B cell (primary cell): ENCODE results near the gene TNIP1. TPM values are rescaled to one million over a fixed set of nuclear protein-coding genes. Genes with fewer than 3 reads are reported as not detected.
A peak's percentile ranks its signal among the peaks of the same experiment; 100 is the strongest.

ENCODE experiments used
- ATAC-seq: fragments of 200-7000 bp; cut with Tn5 transposase; one replicate; pipeline ENCODE4 v1.10.0; 2021; ENCODE audit warnings: low read depth, mild to moderate bottlenecking, moderate number of reproducible peaks, moderate library complexity
- CTCF ChIA-PET: fragments of 350-600 bp; sonication (Branson Sonifier 250); formaldehyde crosslinking; loops from one replicate; lab custom pipeline; 2021; ENCODE audit warnings: antibody characterized with exemption, inconsistent platforms; lab: Charles Lee
- POLR2A ChIA-PET: fragments of 350-600 bp; sonication (Branson Sonifier 250); formaldehyde crosslinking; loops from one replicate; lab custom pipeline; 2021; ENCODE audit warnings: antibody characterized with exemption; lab: Charles Lee
- DNase-seq: peaks from one replicate; pipeline ENCODE4 v3.0.0; 2013
- H2AFZ ChIP-seq: 2 replicates; pipeline ENCODE4 v1.6.1; 2012; ENCODE audit warnings: mild to moderate bottlenecking, low read depth, low read length; ENCODE audit not compliant: insufficient read depth, poor library complexity, severe bottlenecking
- H3K27ac ChIP-seq, 2 donors: 1 replicate in 1 of 2; 2 replicates in 1 of 2; pipeline ENCODE4 v1.5.1; 2012 to 2013; ENCODE audit warnings: low read length in 2 of 2, mild to moderate bottlenecking in 2 of 2, moderate library complexity in 1 of 2
- H3K27me3 ChIP-seq, 4 experiments: fragments of 200-600 bp in 1 of 4; sonication (generic) in 1 of 4; replicated peaks in 1 of 4; 1 replicate in 2 of 4; 2 replicates in 2 of 4; pipeline versions ENCODE4 v1.6.1 to v1.7.0; 2013 to 2016; ENCODE audit warnings: low read length in 3 of 4, mild to moderate bottlenecking in 2 of 4, mixed read lengths in 1 of 4, moderate library complexity in 1 of 4; ENCODE audit not compliant: insufficient read depth in 4 of 4, control insufficient read depth in 3 of 4; ENCODE audit errors: control extremely low read depth in 1 of 4
- H3K36me3 ChIP-seq, 2 experiments: replicated peaks in 1 of 2; 1 replicate in 1 of 2; 2 replicates in 1 of 2; pipeline versions ENCODE4 v1.6.1 to v1.7.1; 2013; ENCODE audit warnings: low read length in 1 of 2; ENCODE audit not compliant: insufficient read depth in 2 of 2, control insufficient read depth in 1 of 2; ENCODE audit errors: control extremely low read depth in 1 of 2, extremely low read depth in 1 of 2
- H3K4me1 ChIP-seq, 2 donors: fragments of 200-600 bp in 1 of 2; sonication (generic) in 1 of 2; 1 replicate in 1 of 2; 2 replicates in 1 of 2; pipeline versions ENCODE4 v1.5.1 to v1.6.1; 2013 to 2017; ENCODE audit warnings: low read length in 2 of 2; ENCODE audit not compliant: control insufficient read depth in 2 of 2, insufficient read depth in 2 of 2
- H3K4me2 ChIP-seq: replicated peaks from 2 replicates; pipeline ENCODE3; 2012; ENCODE audit warnings: mild to moderate bottlenecking, low read depth, low read length; ENCODE audit not compliant: poor library complexity, severe bottlenecking
- H3K4me3 ChIP-seq, 5 experiments: fragments of 200-600 bp in 1 of 5; sonication (generic) in 1 of 5; 1 replicate in 3 of 5; 2 replicates in 2 of 5; pipeline versions ENCODE4 v1.5.1 to v1.7.0; 2011 to 2016; ENCODE audit warnings: low read length in 4 of 5, mild to moderate bottlenecking in 4 of 5, low read depth in 2 of 5, control low read depth in 1 of 5, moderate library complexity in 1 of 5; ENCODE audit not compliant: insufficient read depth in 1 of 5; ENCODE audit errors: control extremely low read depth in 1 of 5, extremely low read depth in 1 of 5
- H3K79me2 ChIP-seq: fragments of 200-600 bp; sonication (generic); one replicate; pipeline ENCODE4 v1.6.0; 2016; ENCODE audit warnings: low read length; ENCODE audit not compliant: control insufficient read depth, insufficient read depth
- H3K9ac ChIP-seq: fragments of 200-600 bp; sonication (generic); 2 replicates; pipeline ENCODE4 v1.6.1; 2017; ENCODE audit warnings: mild to moderate bottlenecking, low read length, moderate library complexity
- H3K9me3 ChIP-seq, 3 donors: one replicate each; pipeline versions ENCODE4 v1.6.1 to v1.7.1; 2013; ENCODE audit warnings: low read length in 2 of 3; ENCODE audit not compliant: control insufficient read depth in 2 of 3, insufficient read depth in 1 of 3; ENCODE audit errors: control extremely low read depth in 1 of 3
- H4K20me1 ChIP-seq: 2 replicates; pipeline ENCODE4 v1.6.0; 2012; ENCODE audit warnings: mild to moderate bottlenecking, low read length; ENCODE audit not compliant: insufficient read depth, control insufficient read depth, poor library complexity, severe bottlenecking
- H3K27ac Mint-ChIP-seq: one replicate; pipeline ENCODE4 v1.8.0; 2021; ENCODE audit warnings: mixed read lengths
- H3K27me3 Mint-ChIP-seq: one replicate; pipeline ENCODE4 v1.8.0; 2021; ENCODE audit warnings: mixed read lengths
- H3K4me1 Mint-ChIP-seq: one replicate; pipeline ENCODE4 v1.8.0; 2021; ENCODE audit warnings: mixed read lengths
- H3K4me3 Mint-ChIP-seq: one replicate; pipeline ENCODE4 v1.8.0; 2021; ENCODE audit warnings: mixed read lengths
- H3K9me3 Mint-ChIP-seq: one replicate; pipeline ENCODE4 v1.8.0; 2022; ENCODE audit warnings: mixed read lengths; ENCODE audit not compliant: insufficient read depth
- CTCF ChIP-seq: fragments of 200-600 bp; IDR thresholded peaks from one replicate; pipeline ENCODE4 v1.8.0; 2022; ENCODE audit warnings: antibody characterized with exemption, mild to moderate bottlenecking
- EZH2 ChIP-seq: IDR thresholded peaks from 2 replicates; pipeline ENCODE4 v1.6.1; 2012; ENCODE audit warnings: borderline replicate concordance, low read depth, mild to moderate bottlenecking, moderate library complexity, low read length; ENCODE audit not compliant: insufficient read depth, poor library complexity, severe bottlenecking
- WGBS: methylation state at CpG from one replicate; pipeline ENCODE4 v1.1.5; 2013; ENCODE audit warnings: missing lambda C conversion rate; ENCODE audit not compliant: insufficient coverage; 5-methylcytosine and 5-hydroxymethylcytosine counted together
- intact Hi-C: fragments of 100-400 bp; cut with micrococcal nuclease; formaldehyde crosslinking; loops from one replicate; pipeline ENCODE4 v1.10.0; 2022
- polyA plus RNA-seq: library from polyadenylated mRNA; depleted of rRNA; stranded (reverse); fragments of >200 nt; gene quantifications from 2 replicates; pipeline ENCODE4 v1.2.3, GENCODE V29; 2012
- total RNA-seq, 2 donors: library from RNA; stranded (reverse); fragments of 120-200 nt in 1 of 2; gene quantifications; 1 replicate in 1 of 2; 2 replicates in 1 of 2; pipeline versions ENCODE4 v1.2.3 to v1.2.4, GENCODE V29; 2013 to 2022

TNIP1 gene
- total and polyA plus RNA-seq, 2 donors (not counting 1 experiment from before 2014, with no cell fraction given), result 108 to 294 TPM

- H3K27me3 Mint-ChIP-seq, result no peaks in the 10 kb centered on the region
- H3K36me3 ChIP-seq, result peaks cover 0 to 61% of the 10 kb centered on the region in 2 experiments
- no peaks in the 10 kb centered on the region for H3K27me3 ChIP-seq
- H3K4me1 ChIP-seq, result peaks cover 38 to 65% of the 10 kb centered on the region in 2 donors
- H3K9me3 Mint-ChIP-seq, result no peaks in the 10 kb centered on the region
- no peak overlapping the region for H3K4me3 ChIP-seq
- POLR2A ChIA-PET, result interaction anchor here (1.3 to 1.7 kb wide), 2 partner anchors 8 to 11 kb away, joined by 3 to 6 read pairs; no protein-coding TSS in a partner anchor
- intact Hi-C loops, result no loop called here
- TF ChIP-seq CTCF (no peak), EZH2 (no peak)
- peaks cover 0 to 3% (median 0%) of the 10 kb centered on the region in 3 donors for H3K9me3 ChIP-seq
- H3K9ac ChIP-seq, result no peak overlapping the region
- no peak overlapping the region for H3K4me3 Mint-ChIP-seq
- peaks cover 82% of the 10 kb centered on the region for H3K4me1 Mint-ChIP-seq
- no peak overlapping the region for H3K27ac ChIP-seq
- ATAC-seq (no peak), DNase-seq (no peak)
- H3K27ac Mint-ChIP-seq, result no peak overlapping the region
- H3K4me2 ChIP-seq, result no peak overlapping the region
- peaks cover 100% of the 10 kb centered on the region for H3K79me2 ChIP-seq
- no peak overlapping the region for H2AFZ ChIP-seq
- CTCF ChIA-PET, result interaction anchor here (1.0 to 3.9 kb wide), 5 partner anchors 11 to 55 kb away, joined by 4 to 28 read pairs (median 17); partner anchors contain the start of gene TNIP1
- WGBS, result 83% methylated on average over 1 of the region's 4 CpGs
- peaks cover 100% of the 10 kb centered on the region for H4K20me1 ChIP-seq
Observed at GRCh38 chr5:151071021-151071420, 9.8 kb downstream of the TNIP1 start.

GRCh38 chr5:151070449-151070848 is 10.4 kb downstream of the TNIP1 start:
- no peak for ATAC-seq

More at GRCh38 chr5:151070449-151070848, 10.4 kb downstream of the TNIP1 start:
- Histone ChIP-seq H3K4me1 (peaks cover 36 to 60% of the 10 kb centered on the region in 2 donors), H3K27ac (no peak overlapping the region), H3K36me3 (peaks cover 0 to 60% of the 10 kb centered on the region in 2 experiments), H2AFZ (no peak overlapping the region), H3K4me3 (no peak overlapping the region), H3K79me2 (peaks cover 100% of the 10 kb centered on the region), H3K9ac (no peak overlapping the region), H4K20me1 (peaks cover 100% of the 10 kb centered on the region), H3K9me3 (peaks cover 0 to 3% (median 0%) of the 10 kb centered on the region in 3 donors), H3K27me3 (no peaks in the 10 kb centered on the region), H3K4me2 (no peak overlapping the region)
- H3K9me3 Mint-ChIP-seq, result no peaks in the 10 kb centered on the region
- no peak overlapping the region for H3K4me3 Mint-ChIP-seq
- peaks cover 82% of the 10 kb centered on the region for H3K4me1 Mint-ChIP-seq
- H3K27ac Mint-ChIP-seq, result peak overlapping the region; percentile 32
- POLR2A ChIA-PET, result interaction anchor here (1.3 to 1.7 kb wide), 2 partner anchors 8 to 10 kb away, joined by 3 to 6 read pairs; no protein-coding TSS in a partner anchor
- no peak for TF ChIP-seq CTCF
- no peak for TF ChIP-seq EZH2
- H3K27me3 Mint-ChIP-seq, result no peaks in the 10 kb centered on the region
- no peak for DNase-seq
- CTCF ChIA-PET, result interaction anchor here (1.0 to 3.9 kb wide), 4 partner anchors 12 to 56 kb away, joined by 4 to 28 read pairs (median 18); partner anchors contain the start of gene TNIP1
- intact Hi-C loops, result no loop called here
- 67% methylated on average over 1 of the region's 2 CpGs for WGBS
